A549 treated with ZK216348 at 1 μM for 4 hours (cell line): ENCODE results near the gene OR14A2. TPM values are rescaled to one million over a fixed set of nuclear protein-coding genes. Genes with fewer than 3 reads are reported as not detected.

Experiments
- total RNA-seq: library from RNA; stranded (reverse); fragments of 200-300 nt; extraction: Qiagen RNA extraction; gene quantifications from 5 replicates; pipeline ENCODE4 v1.2.3, GENCODE V29; 2022; ENCODE audit warnings: low read depth

Gene OR14A2
- not detected in 5 replicates for total RNA-seq

GRCh38 chr1:247748041-247748440 lies at the start of gene OR14A2:
Gene OR14A2 (minus strand): TSS chr1:247748141.

GRCh38 chr1:247760456-247760855 lies 12.5 kb upstream of the OR14A2 start, which contains the start of gene OR1C1:
Gene OR1C1 (minus strand): TSS chr1:247760556. CDS start chr1:247758406, 2,150 bp downstream.

GRCh38 chr1:247738315-247738714 lies 9.6 kb downstream of the OR14A2 start, which contains the start of gene OR14K1:
Gene OR14K1 (plus strand): TSS chr1:247738615. CDS start chr1:247738615, 0 bp downstream.

GRCh38 chr1:247716546-247716945 lies 31.4 kb downstream of the OR14A2 start, which contains the start of gene OR6F1:
Gene OR6F1 (minus strand): TSS chr1:247716646. CDS start chr1:247712755, 3,891 bp downstream.

DNA sequence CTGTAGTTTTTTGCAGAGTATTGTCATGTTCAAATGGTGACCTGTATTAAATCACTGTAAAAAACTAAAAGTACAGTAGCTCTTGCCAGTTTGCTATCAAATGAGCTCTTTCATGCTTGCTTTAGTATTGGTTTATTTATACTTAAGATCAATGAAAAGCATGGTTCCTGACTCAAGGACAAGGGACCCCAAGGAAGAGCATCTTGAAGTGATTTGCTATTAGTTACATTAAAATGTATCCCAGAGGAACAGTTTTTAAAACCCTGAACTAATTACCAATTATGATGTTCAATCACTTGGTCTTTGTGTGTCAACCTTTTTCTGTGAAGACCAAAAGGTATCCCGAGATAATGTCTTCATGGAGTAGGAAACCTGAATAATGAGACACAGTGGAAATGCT lies 68.3 kb downstream of the OR14A2 start, which contains the start of gene OR13G1:
Gene OR13G1 (minus strand): TSS at position 101 of the 400 bp plus-strand sequence. CDS start 6,698 bp downstream, outside the sequence.

Other genes with a start within 250 kb of the OR14A2 start
- not detected in 5 replicates for gene OR2C3, start 211.7 kb downstream of the OR14A2 start, total RNA-seq
- not detected in 5 replicates for gene GCSAML, start 199.0 kb downstream of the OR14A2 start, total RNA-seq
- gene OR2G2, start 159.8 kb downstream of the OR14A2 start, total RNA-seq, result not detected in 5 replicates
- gene OR2G3, start 142.6 kb downstream of the OR14A2 start, total RNA-seq, result not detected in 5 replicates
- not detected in 5 replicates for gene OR13G1, start 68.4 kb downstream of the OR14A2 start, total RNA-seq
- not detected in 5 replicates for gene OR6F1, start 31.5 kb downstream of the OR14A2 start, total RNA-seq
- gene OR14K1, start 9.5 kb downstream of the OR14A2 start, total RNA-seq, result not detected in 5 replicates
- not detected in 5 replicates for gene OR1C1, start 12.4 kb upstream of the OR14A2 start, total RNA-seq
- not detected in 5 replicates for gene OR14A16, start 76.0 kb upstream of the OR14A2 start, total RNA-seq
- gene OR11L1, start 93.8 kb upstream of the OR14A2 start, total RNA-seq, result not detected in 5 replicates
- gene TRIM58, start 109.0 kb upstream of the OR14A2 start, total RNA-seq, result not detected in 5 replicates
- not detected in 5 replicates for gene OR2W3, start 147.4 kb upstream of the OR14A2 start, total RNA-seq
- gene OR2T8, start 172.1 kb upstream of the OR14A2 start, total RNA-seq, result not detected in 5 replicates
- not detected in 5 replicates for gene OR2AJ1, start 176.7 kb upstream of the OR14A2 start, total RNA-seq
- gene OR2L8, start 200.7 kb upstream of the OR14A2 start, total RNA-seq, result not detected in 5 replicates
- gene OR2AK2, start 217.1 kb upstream of the OR14A2 start, total RNA-seq, result not detected in 5 replicates